H1 (cell line): ENCODE data around the gene ING4. TPM values are rescaled to one million over a fixed set of nuclear protein-coding genes. Genes with fewer than 3 reads are reported as not detected.

Experiments
- CTCF ChIA-PET: fragments of 300-600 bp; sonication (Branson Sonifier 250); formaldehyde crosslinking; loops from one replicate; lab custom pipeline; 2021; ENCODE audit not compliant: partially characterized antibody; lab: Charles Lee
- POLR2A ChIA-PET: fragments of 300-600 bp; sonication (Branson Sonifier 250); formaldehyde crosslinking; loops from one replicate; lab custom pipeline; 2021; ENCODE audit warnings: inconsistent platforms; ENCODE audit not compliant: partially characterized antibody; lab: Charles Lee
- DNase-seq, 2 experiments: peaks; one replicate each; pipeline versions ENCODE4 v3.0.0 to v3.0.0-alpha.2; 2010 to 2022; ENCODE audit warnings: low spot score in 2 of 2, low read depth in 1 of 2, mixed read lengths in 1 of 2
- FAIRE-seq: peaks from 2 replicates; lab custom pipeline; 2011; peaks lifted over from hg19 to GRCh38; lab: Jason Lieb, UNC
- H2AFZ ChIP-seq: 2 replicates; pipeline ENCODE4 v1.8.1; 2012; ENCODE audit warnings: low read length, inconsistent platforms
- H2AK5ac ChIP-seq: 2 replicates; pipeline ENCODE4 v1.6.1; 2013; ENCODE audit warnings: low read depth, low read length
- H2BK120ac ChIP-seq: replicated peaks from 2 replicates; pipeline ENCODE3; 2013; ENCODE audit warnings: low read depth, low read length, inconsistent platforms
- H2BK12ac ChIP-seq: 2 replicates; pipeline ENCODE4 v1.6.1; 2013; ENCODE audit warnings: low read depth, low read length
- H2BK15ac ChIP-seq: 2 replicates; pipeline ENCODE4 v1.6.1; 2013; ENCODE audit warnings: low read length
- H2BK20ac ChIP-seq: 2 replicates; pipeline ENCODE4 v1.6.1; 2013; ENCODE audit warnings: low read length
- H2BK5ac ChIP-seq: 2 replicates; pipeline ENCODE4 v1.6.1; 2013; ENCODE audit warnings: low read depth, low read length
- H3K14ac ChIP-seq: 2 replicates; pipeline ENCODE4 v1.6.1; 2013; ENCODE audit warnings: inconsistent platforms; ENCODE audit not compliant: insufficient read length
- H3K18ac ChIP-seq: 2 replicates; pipeline ENCODE4 v1.6.1; 2013; ENCODE audit warnings: low read length; ENCODE audit errors: extremely low read depth
- H3K23ac ChIP-seq: 2 replicates; pipeline ENCODE4 v1.6.1; 2013; ENCODE audit warnings: inconsistent platforms; ENCODE audit not compliant: insufficient read length
- H3K23me2 ChIP-seq: 2 replicates; pipeline ENCODE4 v1.6.1; 2013; ENCODE audit warnings: low read depth, low read length
- H3K27ac ChIP-seq: 2 replicates; pipeline ENCODE4 v1.6.1; 2011; ENCODE audit warnings: low read depth, low read length, inconsistent platforms
- H3K27me3 ChIP-seq, 4 experiments: replicated peaks in 1 of 4; 1 replicate in 1 of 4; 2 replicates in 3 of 4; pipeline versions ENCODE4 v1.6.1 to v1.8.1; 2011 to 2013; ENCODE audit warnings: low read length in 3 of 4, mild to moderate bottlenecking in 3 of 4, inconsistent platforms in 2 of 4, mixed read lengths in 2 of 4, moderate library complexity in 1 of 4; ENCODE audit not compliant: control insufficient read depth in 3 of 4, insufficient read depth in 3 of 4; ENCODE audit errors: extremely low read depth in 1 of 4
- H3K36me3 ChIP-seq, 4 experiments: 2 replicates each; pipeline versions ENCODE4 v1.6.1 to v1.8.1; 2011 to 2013; ENCODE audit warnings: mild to moderate bottlenecking in 4 of 4, low read length in 3 of 4, moderate library complexity in 2 of 4, control low read depth in 1 of 4, inconsistent platforms in 1 of 4; ENCODE audit not compliant: insufficient read depth in 4 of 4, control insufficient read depth in 2 of 4
- H3K4ac ChIP-seq: replicated peaks from 2 replicates; pipeline ENCODE3; 2013; ENCODE audit warnings: low read length, low read depth, mixed read lengths, inconsistent platforms; ENCODE audit not compliant: insufficient read length
- H3K4me1 ChIP-seq, 4 experiments: replicated peaks in 1 of 4; 1 replicate in 1 of 4; 2 replicates in 3 of 4; pipeline versions ENCODE4 v1.6.1 to v1.8.1; 2011 to 2013; ENCODE audit warnings: low read length in 3 of 4, inconsistent platforms in 2 of 4, mixed read lengths in 1 of 4; ENCODE audit not compliant: insufficient read depth in 4 of 4, control insufficient read depth in 3 of 4
- H3K4me2 ChIP-seq, 2 experiments: 2 replicates each; pipeline versions ENCODE4 v1.6.1 to v1.8.1; 2011 to 2013; ENCODE audit warnings: low read depth in 2 of 2, low read length in 2 of 2, control low read depth in 1 of 2, inconsistent platforms in 1 of 2, mild to moderate bottlenecking in 1 of 2; ENCODE audit not compliant: insufficient read depth in 1 of 2
- H3K4me3 ChIP-seq, 4 experiments: fragments of 200-600, 300-600 bp in 1 of 4; sonication (generic), shearing (Covaris generic), sonication (Bioruptor Twin) in 1 of 4; 2 replicates each; pipeline versions ENCODE4 v1.5.1 to v1.8.1; 2011 to 2016; ENCODE audit warnings: low read length in 4 of 4, low read depth in 3 of 4, control low read depth in 2 of 4, inconsistent platforms in 2 of 4, mild to moderate bottlenecking in 2 of 4, mixed read lengths in 1 of 4, moderate library complexity in 1 of 4; ENCODE audit not compliant: insufficient read depth in 2 of 4; ENCODE audit errors: extremely low read depth in 1 of 4
- H3K56ac ChIP-seq: replicated peaks from 2 replicates; pipeline ENCODE3; 2013; ENCODE audit warnings: low read depth, mild to moderate bottlenecking, mixed read lengths, low read length, inconsistent platforms; ENCODE audit not compliant: insufficient read length
- H3K79me1 ChIP-seq: 2 replicates; pipeline ENCODE4 v1.6.1; 2013; ENCODE audit warnings: low read depth, low read length, control low read depth
- H3K79me2 ChIP-seq, 2 experiments: 2 replicates each; pipeline versions ENCODE4 v1.6.1 to v1.8.1; 2012 to 2013; ENCODE audit warnings: low read length in 2 of 2, mild to moderate bottlenecking in 2 of 2, inconsistent platforms in 1 of 2; ENCODE audit not compliant: insufficient read depth in 2 of 2, control insufficient read depth in 1 of 2
- H3K9ac ChIP-seq, 4 experiments: replicated peaks in 1 of 4; 1 replicate in 1 of 4; 2 replicates in 3 of 4; pipeline versions ENCODE4 v1.6.1 to v1.8.1; 2011 to 2013; ENCODE audit warnings: low read depth in 3 of 4, low read length in 3 of 4, control low read depth in 2 of 4, mild to moderate bottlenecking in 2 of 4, moderate library complexity in 2 of 4, inconsistent platforms in 1 of 4; ENCODE audit errors: extremely low read depth in 1 of 4
- H3K9me3 ChIP-seq, 2 experiments: 2 replicates each; pipeline versions ENCODE4 v1.6.1 to v1.8.1; 2012 to 2013; ENCODE audit warnings: mild to moderate bottlenecking in 2 of 2, moderate library complexity in 2 of 2, control low read depth in 1 of 2, inconsistent platforms in 1 of 2, low read depth in 1 of 2, low read length in 1 of 2, mixed read lengths in 1 of 2; ENCODE audit not compliant: insufficient read depth in 2 of 2
- H4K20me1 ChIP-seq, 2 experiments: replicated peaks in 1 of 2; 2 replicates each; pipeline versions ENCODE3 to v1.8.1; 2011 to 2013; ENCODE audit warnings: inconsistent platforms in 2 of 2, low read length in 2 of 2, mild to moderate bottlenecking in 1 of 2; ENCODE audit not compliant: insufficient read depth in 2 of 2, control insufficient read depth in 1 of 2
- H4K5ac ChIP-seq: 2 replicates; pipeline ENCODE4 v1.6.1; 2013; ENCODE audit warnings: low read length, low read depth, mixed read lengths, inconsistent platforms; ENCODE audit not compliant: insufficient read length
- H4K8ac ChIP-seq: 2 replicates; pipeline ENCODE4 v1.8.0; 2013; ENCODE audit warnings: mild to moderate bottlenecking, moderate library complexity, low read length, inconsistent platforms; ENCODE audit not compliant: insufficient read depth; ENCODE audit errors: extremely low read depth
- H4K91ac ChIP-seq: replicated peaks from 2 replicates; pipeline ENCODE3; 2013; ENCODE audit warnings: low read length, mixed read lengths, inconsistent platforms; ENCODE audit not compliant: insufficient read length
- BCL11A ChIP-seq, 2 experiments: IDR thresholded peaks; one replicate each; pipeline ENCODE4 v1.6.1; 2011; ENCODE audit warnings: low read depth in 2 of 2, low read length in 2 of 2, mild to moderate bottlenecking in 2 of 2
- EGR1 ChIP-seq: IDR thresholded peaks from 2 replicates; pipeline ENCODE4 v1.6.1; 2011; ENCODE audit warnings: low read depth, low read length, borderline replicate concordance
- POLR2AphosphoS5 ChIP-seq: IDR thresholded peaks from 2 replicates; pipeline ENCODE4 v1.6.1; 2011; ENCODE audit warnings: low read depth, low read length
- WGBS, 2 experiments: shearing (Covaris generic) in 1 of 2; methylation state at CpG; one replicate each; pipeline versions ENCODE4 v1.1.6 to v1.1.7; 2013 to 2015; ENCODE audit warnings: low lambda C conversion rate in 2 of 2, mixed read lengths in 2 of 2, inconsistent platforms in 1 of 2, low coverage in 1 of 2, missing lambda C conversion rate in 1 of 2; ENCODE audit not compliant: insufficient replicate concordance in 2 of 2, insufficient coverage in 1 of 2, insufficient read length in 1 of 2; ENCODE audit errors: extremely low coverage in 1 of 2, missing lambda C conversion rate in 1 of 2; 5-methylcytosine and 5-hydroxymethylcytosine counted together
- polyA plus RNA-seq, 7 experiments: library from polyadenylated mRNA; depleted of rRNA in 3 of 7; stranded (reverse) in 5 of 7; unstranded in 2 of 7; fragments of >200 nt in 5 of 7; fragments of 200-250 nt in 2 of 7; gene quantifications; 1 replicate in 5 of 7; 2 replicates in 1 of 7; 4 replicates in 1 of 7; pipeline versions ENCODE4 v1.2.1 to v1.2.3, GENCODE V29; 2011 to 2013; ENCODE audit warnings: missing spikeins in 2 of 7, mixed read lengths in 2 of 7
- total RNA-seq: library from RNA; stranded (reverse); fragmentation: NEBNext Ultra II Directional; extraction: Animal tissue kit (Norgen Biotek cat#: 25700); gene quantifications from 2 replicates; pipeline ENCODE4 v1.2.1, GENCODE V29; 2021
- TF ChIP-seq, protein P1 (sequence below): IDR thresholded peaks from 2 replicates; pipeline ENCODE4 v1.6.1; 2011; ENCODE audit warnings: low read depth, mild to moderate bottlenecking, low read length; ENCODE audit not compliant: insufficient read depth

ING4 gene
- total and polyA plus RNA-seq, 2 of the 8 experiments (the other 6 are each of a cell fraction or from before 2014, with no cell fraction given) = 22.9 to 28.6 TPM

DNA sequence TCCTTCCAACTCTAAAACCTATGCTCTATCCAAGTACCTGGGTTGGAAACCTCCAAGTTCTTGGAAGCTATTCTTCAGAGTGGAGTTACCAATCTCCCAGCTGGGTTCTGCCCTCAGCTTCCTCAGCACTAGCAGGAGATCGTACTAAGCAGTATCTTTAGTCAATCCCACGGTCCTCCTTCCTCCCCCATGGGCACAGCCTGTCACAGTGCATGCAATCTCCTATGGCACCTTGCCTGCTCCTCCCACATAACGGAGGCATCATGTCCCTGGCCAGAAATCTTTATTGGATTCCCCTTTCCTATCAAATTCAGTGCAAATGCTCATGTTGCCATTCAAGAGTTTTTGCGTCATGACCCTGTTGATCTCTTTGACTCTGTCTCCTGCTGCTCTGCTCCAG is 21.8 kb downstream of the ING4 start:
- no peak overlapping the region for H3K23ac ChIP-seq
- no peak overlapping the region for H4K5ac ChIP-seq
- no peak overlapping the region for H3K18ac ChIP-seq
- no peaks in the 10 kb centered on the region for H3K79me1 ChIP-seq
- CTCF ChIA-PET = interaction anchor here (1.3 to 4.1 kb wide), 5 partner anchors 10 to 92 kb away, joined by 3 to 42 read pairs (median 3); no protein-coding TSS in a partner anchor
- H3K4me3 ChIP-seq = no peak overlapping the region
- FAIRE-seq (no peak), DNase-seq (no peak)
- TF ChIP-seq BCL11A (IDR thresholded peaks at IDR 0.05; ENCODE audit: low read depth in 2 of 2, low read length in 2 of 2) = no peak
- TF ChIP-seq, protein P1, sequence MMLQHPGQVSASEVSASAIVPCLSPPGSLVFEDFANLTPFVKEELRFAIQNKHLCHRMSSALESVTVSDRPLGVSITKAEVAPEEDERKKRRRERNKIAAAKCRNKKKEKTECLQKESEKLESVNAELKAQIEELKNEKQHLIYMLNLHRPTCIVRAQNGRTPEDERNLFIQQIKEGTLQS = no peak
- no peak for TF ChIP-seq POLR2AphosphoS5
- no peak for TF ChIP-seq EGR1
- H3K4me1 ChIP-seq = no peaks in the 10 kb centered on the region; a peak in 1 of 7 replicates
- H3K9me3 ChIP-seq = no peaks in the 10 kb centered on the region
- H2BK120ac ChIP-seq = no peak overlapping the region
- no peak overlapping the region for H3K4ac ChIP-seq
- no peak overlapping the region for H2AK5ac ChIP-seq
- H4K91ac ChIP-seq = no peak overlapping the region
- no peak overlapping the region for H2AFZ ChIP-seq
- no peaks in the 10 kb centered on the region for H3K36me3 ChIP-seq
- POLR2A ChIA-PET = interaction anchor here (0.5 to 1.0 kb wide), 5 partner anchors 10 to 105 kb away, joined by 3 to 5 read pairs (median 3); partner anchors contain the start of gene ZNF384
- no peaks in the 10 kb centered on the region for H4K20me1 ChIP-seq
- no peaks in the 10 kb centered on the region for H3K79me2 ChIP-seq
- no peaks in the 10 kb centered on the region for H3K23me2 ChIP-seq
- 83% methylated on average over 4 of the region's 4 CpGs; no CpG with 5 or more reads in 1 of the 2 experiments for WGBS, 2 experiments
- H3K56ac ChIP-seq = no peak overlapping the region
- H2BK12ac ChIP-seq = no peak overlapping the region
- no peak overlapping the region for H3K27ac ChIP-seq
- no peak overlapping the region for H2BK15ac ChIP-seq
- no peak overlapping the region for H3K4me2 ChIP-seq
- no peaks in the 10 kb centered on the region; a peak in 1 of 7 replicates for H3K27me3 ChIP-seq
- no peak overlapping the region for H4K8ac ChIP-seq
- H3K9ac ChIP-seq = no peak overlapping the region
- H3K14ac ChIP-seq = no peak overlapping the region
- no peak overlapping the region for H2BK20ac ChIP-seq
- no peak overlapping the region for H2BK5ac ChIP-seq
